HepG2 (cell line): ENCODE measurements around the gene CAPS. TPM values are rescaled to one million over a fixed set of nuclear protein-coding genes. Genes with fewer than 3 reads are reported as not detected.

ENCODE experiments used
- ATRX ChIP-seq: sonication (generic); formaldehyde crosslinking; IDR thresholded peaks from 2 replicates; pipeline ENCODE4 v1.4.0; 2020; ENCODE audit warnings: missing genetic modification reagents, borderline replicate concordance
- BCL6 ChIP-seq: IDR thresholded peaks from 2 replicates; pipeline ENCODE4 v1.6.1; 2016; ENCODE audit warnings: missing genetic modification reagents, missing compliant biosample characterization
- KDM1A ChIP-seq: IDR thresholded peaks from 2 replicates; pipeline ENCODE4 v1.6.1; 2016; ENCODE audit warnings: missing compliant biosample characterization
- KLF13 ChIP-seq: sonication (generic); formaldehyde crosslinking; IDR thresholded peaks from 2 replicates; pipeline ENCODE4 v1.4.0; 2020; ENCODE audit warnings: mild to moderate bottlenecking, missing genetic modification reagents
- MED8 ChIP-seq: sonication (generic); formaldehyde crosslinking; IDR thresholded peaks from 2 replicates; pipeline ENCODE4 v1.8.1; 2023; ENCODE audit warnings: mild to moderate bottlenecking, missing genetic modification reagents; ENCODE audit not compliant: insufficient replicate concordance
- MTA1 ChIP-seq: sonication (generic); formaldehyde crosslinking; IDR thresholded peaks from 2 replicates; pipeline ENCODE4 v1.4.0; 2020; ENCODE audit warnings: missing genetic modification reagents, mild to moderate bottlenecking, borderline replicate concordance
- RXRB ChIP-seq: IDR thresholded peaks from 2 replicates; pipeline ENCODE4 v1.6.1; 2016; ENCODE audit warnings: borderline replicate concordance, missing genetic modification reagents, missing compliant biosample characterization
- SCMH1 ChIP-seq: sonication (generic); formaldehyde crosslinking; IDR thresholded peaks from 2 replicates; pipeline ENCODE4 v1.9.0; 2021; ENCODE audit warnings: missing genetic modification reagents, mild to moderate bottlenecking, borderline replicate concordance
- ZBTB20 ChIP-seq: sonication (generic); formaldehyde crosslinking; IDR thresholded peaks from 2 replicates; pipeline ENCODE4 v1.8.1; 2023; ENCODE audit warnings: missing genetic modification reagents, low read depth, mild to moderate bottlenecking, borderline replicate concordance
- ZKSCAN5 ChIP-seq: sonication (generic); formaldehyde crosslinking; IDR thresholded peaks from 2 replicates; pipeline ENCODE4 v1.5.1; 2020; ENCODE audit warnings: mild to moderate bottlenecking, missing genetic modification reagents
- ZNF556 ChIP-seq: sonication (generic); formaldehyde crosslinking; IDR thresholded peaks from 2 replicates; pipeline ENCODE4 v1.4.0; 2020; ENCODE audit warnings: mild to moderate bottlenecking, missing genetic modification reagents, borderline replicate concordance
- ZNF775 ChIP-seq: sonication (generic); formaldehyde crosslinking; IDR thresholded peaks from 2 replicates; pipeline ENCODE4 v1.4.0; 2020; ENCODE audit warnings: missing genetic modification reagents, mild to moderate bottlenecking, moderate library complexity, borderline replicate concordance
- ZSCAN25 ChIP-seq: sonication (generic); formaldehyde crosslinking; IDR thresholded peaks from 2 replicates; pipeline ENCODE4 v1.8.0; 2022; ENCODE audit warnings: mild to moderate bottlenecking, missing genetic modification reagents
- ZSCAN29 ChIP-seq: sonication (generic); formaldehyde crosslinking; conservative IDR thresholded peaks from 2 replicates; pipeline ENCODE4 v1.4.0; 2020; ENCODE audit warnings: mild to moderate bottlenecking, missing genetic modification reagents
- polyA plus RNA-seq, 8 experiments: library from polyadenylated mRNA; depleted of rRNA in 3 of 8; stranded (reverse) in 7 of 8; unstranded in 1 of 8; fragments of >200 nt; fragmentation: Illumina TruSeq in 4 of 8; extraction: Trizol in 4 of 8; gene quantifications; 2 replicates each; pipeline versions ENCODE4 v1.2.1 to v1.2.3, GENCODE V29; 2011 to 2016; ENCODE audit warnings: low read depth in 4 of 8, missing spikeins in 1 of 8, mixed read lengths in 1 of 8; ENCODE audit not compliant: insufficient read depth in 1 of 8
- total RNA-seq, 5 experiments: library from RNA; depleted of rRNA; stranded (reverse); fragments of >200 nt; fragmentation: Illumina TruSeq; extraction: Trizol; gene quantifications; 2 replicates each; pipeline ENCODE4 v1.2.3, GENCODE V29; 2016; ENCODE audit warnings: low read depth in 1 of 5
- TF ChIP-seq, protein P1 (sequence below): sonication (generic); formaldehyde crosslinking; IDR thresholded peaks from 2 replicates; pipeline ENCODE4 v1.8.0; 2022; ENCODE audit warnings: mild to moderate bottlenecking, missing genetic modification reagents
- TF ChIP-seq, protein P2 (sequence below): sonication (generic); formaldehyde crosslinking; IDR thresholded peaks from 2 replicates; pipeline ENCODE4 v1.5.0; 2020; ENCODE audit warnings: missing genetic modification reagents
- TF ChIP-seq, protein P3 (sequence below): sonication (generic); formaldehyde crosslinking; IDR thresholded peaks from 2 replicates; pipeline ENCODE4 v1.8.0; 2022; ENCODE audit warnings: mild to moderate bottlenecking, missing genetic modification reagents, moderate library complexity
- TF ChIP-seq, protein P4 (sequence below): sonication (generic); formaldehyde crosslinking; IDR thresholded peaks from 2 replicates; pipeline ENCODE4 v1.9.0; 2021; ENCODE audit warnings: missing genetic modification reagents, borderline replicate concordance
- TF ChIP-seq, protein P5 (sequence below): sonication (generic); formaldehyde crosslinking; IDR thresholded peaks from 2 replicates; pipeline ENCODE4 v1.8.1; 2023; ENCODE audit warnings: mild to moderate bottlenecking, moderate library complexity, missing genetic modification reagents
- TF ChIP-seq, protein P6 (sequence below): sonication (generic); formaldehyde crosslinking; IDR thresholded peaks from 2 replicates; pipeline ENCODE4 v1.5.0; 2020; ENCODE audit warnings: missing genetic modification reagents

CAPS gene
- total and polyA plus RNA-seq, 2 of the 13 experiments (the other 11 are each of a cell fraction or from before 2014, with no cell fraction given) = 3.1 TPM

DNA sequence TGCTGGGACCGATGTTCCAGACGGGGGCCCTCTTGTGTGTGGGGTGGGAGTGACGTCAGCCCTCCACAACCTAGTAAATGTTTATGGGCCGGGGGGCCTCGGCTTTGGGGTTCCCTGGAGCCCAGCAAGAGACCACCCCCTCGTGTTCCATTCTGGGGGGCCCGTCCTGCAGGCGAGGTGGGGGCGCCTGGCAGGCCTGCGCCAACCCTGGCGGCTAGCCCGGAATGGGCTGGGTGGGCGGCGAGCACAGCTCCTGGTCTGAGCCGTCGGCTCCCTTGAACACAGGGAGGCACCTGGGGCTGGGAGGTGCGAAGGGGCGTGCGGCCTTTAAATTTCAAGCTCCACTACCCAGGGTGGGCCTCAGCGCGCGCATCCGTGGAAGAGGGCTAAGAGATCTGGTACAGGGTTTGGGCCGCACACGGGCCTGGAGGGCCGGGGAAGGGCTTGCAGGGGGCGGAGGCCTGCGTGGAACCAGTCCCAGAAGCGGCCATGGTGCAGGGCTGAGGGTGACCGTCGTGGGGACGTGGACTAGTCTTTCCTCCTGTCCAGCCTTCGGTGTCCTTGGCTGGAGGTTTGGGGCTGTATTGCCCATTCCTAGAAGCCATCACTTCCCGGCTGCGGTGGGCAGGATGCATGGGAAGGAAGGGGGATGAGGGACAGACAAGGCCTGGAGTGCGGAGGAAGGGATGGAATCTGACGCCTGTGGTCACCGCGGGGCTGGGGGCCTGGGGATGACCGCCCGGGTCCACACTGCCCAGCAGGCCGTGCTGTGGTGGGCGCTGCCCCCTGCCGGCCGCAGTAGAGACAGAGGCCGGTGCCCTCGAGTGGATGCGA lies 21.9 kb upstream of the CAPS start (continued):
- TF ChIP-seq, protein P1, sequence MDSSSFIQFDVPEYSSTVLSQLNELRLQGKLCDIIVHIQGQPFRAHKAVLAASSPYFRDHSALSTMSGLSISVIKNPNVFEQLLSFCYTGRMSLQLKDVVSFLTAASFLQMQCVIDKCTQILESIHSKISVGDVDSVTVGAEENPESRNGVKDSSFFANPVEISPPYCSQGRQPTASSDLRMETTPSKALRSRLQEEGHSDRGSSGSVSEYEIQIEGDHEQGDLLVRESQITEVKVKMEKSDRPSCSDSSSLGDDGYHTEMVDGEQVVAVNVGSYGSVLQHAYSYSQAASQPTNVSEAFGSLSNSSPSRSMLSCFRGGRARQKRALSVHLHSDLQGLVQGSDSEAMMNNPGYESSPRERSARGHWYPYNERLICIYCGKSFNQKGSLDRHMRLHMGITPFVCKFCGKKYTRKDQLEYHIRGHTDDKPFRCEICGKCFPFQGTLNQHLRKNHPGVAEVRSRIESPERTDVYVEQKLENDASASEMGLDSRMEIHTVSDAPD = no peak
- TF ChIP-seq ZBTB20 (CRISPR knock-in tag) (0 out of 2 replicates have a peak, but pooled peaks have one; percentile 26), ZNF775 (CRISPR knock-in tag) (no peak), SCMH1 (no peak), ATRX (CRISPR knock-in tag) (no peak), KDM1A (CRISPR knock-in tag) (no peak), MTA1 (CRISPR knock-in tag) (peak; percentile 36; the same call in 1 of the 2 replicates), ZSCAN25 (no peak), KLF13 (no peak), BCL6 (CRISPR knock-in tag) (peak; percentile 52), ZKSCAN5 (CRISPR knock-in tag) (no peak), ZSCAN29 (CRISPR knock-in tag) (peak; percentile 69), RXRB (CRISPR knock-in tag) (no peak; the same call in 1 of the 2 replicates), MED8 (CRISPR knock-in tag) (no peak), ZNF556 (CRISPR knock-in tag) (no peak; the same call in 1 of the 2 replicates)
- TF ChIP-seq, protein P2, sequence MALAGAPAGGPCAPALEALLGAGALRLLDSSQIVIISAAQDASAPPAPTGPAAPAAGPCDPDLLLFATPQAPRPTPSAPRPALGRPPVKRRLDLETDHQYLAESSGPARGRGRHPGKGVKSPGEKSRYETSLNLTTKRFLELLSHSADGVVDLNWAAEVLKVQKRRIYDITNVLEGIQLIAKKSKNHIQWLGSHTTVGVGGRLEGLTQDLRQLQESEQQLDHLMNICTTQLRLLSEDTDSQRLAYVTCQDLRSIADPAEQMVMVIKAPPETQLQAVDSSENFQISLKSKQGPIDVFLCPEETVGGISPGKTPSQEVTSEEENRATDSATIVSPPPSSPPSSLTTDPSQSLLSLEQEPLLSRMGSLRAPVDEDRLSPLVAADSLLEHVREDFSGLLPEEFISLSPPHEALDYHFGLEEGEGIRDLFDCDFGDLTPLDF = no peak
- TF ChIP-seq, protein P3, sequence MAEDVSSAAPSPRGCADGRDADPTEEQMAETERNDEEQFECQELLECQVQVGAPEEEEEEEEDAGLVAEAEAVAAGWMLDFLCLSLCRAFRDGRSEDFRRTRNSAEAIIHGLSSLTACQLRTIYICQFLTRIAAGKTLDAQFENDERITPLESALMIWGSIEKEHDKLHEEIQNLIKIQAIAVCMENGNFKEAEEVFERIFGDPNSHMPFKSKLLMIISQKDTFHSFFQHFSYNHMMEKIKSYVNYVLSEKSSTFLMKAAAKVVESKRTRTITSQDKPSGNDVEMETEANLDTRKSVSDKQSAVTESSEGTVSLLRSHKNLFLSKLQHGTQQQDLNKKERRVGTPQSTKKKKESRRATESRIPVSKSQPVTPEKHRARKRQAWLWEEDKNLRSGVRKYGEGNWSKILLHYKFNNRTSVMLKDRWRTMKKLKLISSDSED (CRISPR knock-in tag) = no peak
- TF ChIP-seq, protein P4, sequence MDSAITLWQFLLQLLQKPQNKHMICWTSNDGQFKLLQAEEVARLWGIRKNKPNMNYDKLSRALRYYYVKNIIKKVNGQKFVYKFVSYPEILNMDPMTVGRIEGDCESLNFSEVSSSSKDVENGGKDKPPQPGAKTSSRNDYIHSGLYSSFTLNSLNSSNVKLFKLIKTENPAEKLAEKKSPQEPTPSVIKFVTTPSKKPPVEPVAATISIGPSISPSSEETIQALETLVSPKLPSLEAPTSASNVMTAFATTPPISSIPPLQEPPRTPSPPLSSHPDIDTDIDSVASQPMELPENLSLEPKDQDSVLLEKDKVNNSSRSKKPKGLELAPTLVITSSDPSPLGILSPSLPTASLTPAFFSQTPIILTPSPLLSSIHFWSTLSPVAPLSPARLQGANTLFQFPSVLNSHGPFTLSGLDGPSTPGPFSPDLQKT (CRISPR knock-in tag) = no peak
- TF ChIP-seq, protein P5, sequence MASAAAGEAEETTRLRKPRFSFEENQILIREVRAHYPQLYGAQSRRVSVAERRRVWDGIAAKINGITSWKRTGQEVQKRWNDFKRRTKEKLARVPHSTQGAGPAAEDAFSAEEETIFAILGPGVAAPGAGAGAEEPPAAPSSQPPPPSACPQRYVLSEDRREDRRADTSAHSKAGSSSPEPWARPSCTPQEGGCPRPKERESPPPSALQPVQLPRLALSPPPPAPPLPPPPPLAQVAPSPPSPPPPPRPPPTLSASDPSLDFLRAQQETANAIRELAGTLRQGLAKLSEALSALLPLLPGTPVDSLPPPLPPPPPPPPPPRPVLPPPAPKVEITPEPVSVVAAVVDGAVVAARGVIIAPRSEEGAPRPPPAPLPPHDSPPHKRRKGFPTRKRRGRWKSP (CRISPR knock-in tag) = peak; percentile 74; the same call in 1 of the 2 replicates
- TF ChIP-seq, protein P6, sequence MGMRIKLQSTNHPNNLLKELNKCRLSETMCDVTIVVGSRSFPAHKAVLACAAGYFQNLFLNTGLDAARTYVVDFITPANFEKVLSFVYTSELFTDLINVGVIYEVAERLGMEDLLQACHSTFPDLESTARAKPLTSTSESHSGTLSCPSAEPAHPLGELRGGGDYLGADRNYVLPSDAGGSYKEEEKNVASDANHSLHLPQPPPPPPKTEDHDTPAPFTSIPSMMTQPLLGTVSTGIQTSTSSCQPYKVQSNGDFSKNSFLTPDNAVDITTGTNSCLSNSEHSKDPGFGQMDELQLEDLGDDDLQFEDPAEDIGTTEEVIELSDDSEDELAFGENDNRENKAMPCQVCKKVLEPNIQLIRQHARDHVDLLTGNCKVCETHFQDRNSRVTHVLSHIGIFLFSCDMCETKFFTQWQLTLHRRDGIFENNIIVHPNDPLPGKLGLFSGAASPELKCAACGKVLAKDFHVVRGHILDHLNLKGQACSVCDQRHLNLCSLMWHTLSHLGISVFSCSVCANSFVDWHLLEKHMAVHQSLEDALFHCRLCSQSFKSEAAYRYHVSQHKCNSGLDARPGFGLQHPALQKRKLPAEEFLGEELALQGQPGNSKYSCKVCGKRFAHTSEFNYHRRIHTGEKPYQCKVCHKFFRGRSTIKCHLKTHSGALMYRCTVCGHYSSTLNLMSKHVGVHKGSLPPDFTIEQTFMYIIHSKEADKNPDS = no peak
